GM12874 (cell line): ENCODE measurements around the gene FREM2.

ENCODE experiments used
- TF ChIP-seq, protein P1 (sequence below): IDR thresholded peaks from 2 replicates; pipeline ENCODE4 v1.5.1; 2011; ENCODE audit warnings: low read depth, mild to moderate bottlenecking, control low read depth, low read length, moderate library complexity; ENCODE audit not compliant: insufficient read depth

The FREM2 gene

DNA sequence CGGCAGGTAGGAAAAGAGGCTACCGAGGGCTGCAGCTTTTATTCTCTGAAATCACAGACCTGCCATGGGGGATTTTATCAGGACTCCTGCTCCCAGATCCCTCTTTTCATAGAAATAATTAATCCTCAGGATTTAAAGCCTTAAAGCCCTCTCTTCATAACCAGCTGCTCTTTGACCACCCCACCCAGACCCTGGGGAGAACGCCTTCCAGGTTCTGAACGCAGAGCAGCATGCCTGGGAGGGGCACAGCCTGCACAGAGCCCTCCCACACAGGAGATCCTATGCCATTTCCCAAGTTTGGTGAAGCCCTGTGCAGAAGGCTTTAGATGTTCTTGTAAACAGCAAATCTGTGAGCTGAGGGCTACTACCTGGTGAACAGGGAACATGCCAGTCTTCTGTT lies 212.7 kb downstream of the FREM2 start:
- TF ChIP-seq, protein P1, sequence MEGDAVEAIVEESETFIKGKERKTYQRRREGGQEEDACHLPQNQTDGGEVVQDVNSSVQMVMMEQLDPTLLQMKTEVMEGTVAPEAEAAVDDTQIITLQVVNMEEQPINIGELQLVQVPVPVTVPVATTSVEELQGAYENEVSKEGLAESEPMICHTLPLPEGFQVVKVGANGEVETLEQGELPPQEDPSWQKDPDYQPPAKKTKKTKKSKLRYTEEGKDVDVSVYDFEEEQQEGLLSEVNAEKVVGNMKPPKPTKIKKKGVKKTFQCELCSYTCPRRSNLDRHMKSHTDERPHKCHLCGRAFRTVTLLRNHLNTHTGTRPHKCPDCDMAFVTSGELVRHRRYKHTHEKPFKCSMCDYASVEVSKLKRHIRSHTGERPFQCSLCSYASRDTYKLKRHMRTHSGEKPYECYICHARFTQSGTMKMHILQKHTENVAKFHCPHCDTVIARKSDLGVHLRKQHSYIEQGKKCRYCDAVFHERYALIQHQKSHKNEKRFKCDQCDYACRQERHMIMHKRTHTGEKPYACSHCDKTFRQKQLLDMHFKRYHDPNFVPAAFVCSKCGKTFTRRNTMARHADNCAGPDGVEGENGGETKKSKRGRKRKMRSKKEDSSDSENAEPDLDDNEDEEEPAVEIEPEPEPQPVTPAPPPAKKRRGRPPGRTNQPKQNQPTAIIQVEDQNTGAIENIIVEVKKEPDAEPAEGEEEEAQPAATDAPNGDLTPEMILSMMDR, result no peak

DNA sequence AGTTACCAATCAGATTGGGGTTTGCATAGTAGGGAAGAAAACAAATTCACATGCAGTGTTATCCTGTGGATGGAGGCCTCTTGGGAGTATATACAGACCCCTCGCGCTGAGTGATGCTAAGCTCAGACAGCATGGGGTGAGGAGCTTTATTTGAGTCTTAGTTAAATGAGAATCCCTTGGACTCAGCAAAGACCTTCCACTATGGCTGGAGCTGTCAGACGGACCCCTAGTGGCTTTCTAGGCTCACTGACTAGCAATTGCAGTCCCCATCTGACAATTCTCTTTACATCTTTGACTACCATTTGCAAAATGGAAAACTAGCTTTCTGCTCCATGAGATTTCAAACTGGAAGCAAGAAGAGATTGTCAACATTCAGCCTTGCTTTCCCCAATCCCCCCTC lies 213.3 kb downstream of the FREM2 start:
- TF ChIP-seq, protein P1, result 0 out of 2 replicates have a peak, but pooled peaks have one; percentile 20

GRCh38 chr13:38902551-38902950 lies 215.7 kb downstream of the FREM2 start:
- TF ChIP-seq, protein P1, result no peak

DNA sequence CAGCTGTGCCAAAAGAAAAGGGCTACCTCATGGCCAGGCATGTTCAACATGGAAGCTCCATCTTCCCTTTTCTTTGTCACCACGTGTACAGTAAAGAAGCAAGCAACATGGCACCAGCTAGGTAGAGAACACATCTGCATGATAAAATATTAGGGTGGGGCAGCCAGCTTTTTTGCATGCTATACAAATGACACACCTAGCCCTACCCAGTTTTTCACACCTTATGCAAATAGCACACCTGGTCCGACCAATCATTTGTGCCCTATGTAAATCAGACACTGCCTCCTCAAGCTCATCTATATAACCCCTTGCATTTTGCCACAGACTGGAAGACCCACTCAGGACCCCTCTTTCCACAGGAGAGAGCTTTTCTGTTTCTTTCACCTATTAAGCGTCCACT lies 218.2 kb downstream of the FREM2 start:
- TF ChIP-seq, protein P1, result no peak

GRCh38 chr13:38905861-38906260 lies 219.0 kb downstream of the FREM2 start:
- TF ChIP-seq, protein P1, result no peak

- TF ChIP-seq, protein P1, result no peak
Observed at GRCh38 chr13:38908574-38908973, 221.7 kb downstream of the FREM2 start.

GRCh38 chr13:38914070-38914469 lies 227.2 kb downstream of the FREM2 start:
- TF ChIP-seq, protein P1, result no peak

- TF ChIP-seq, protein P1, result no peak
Observed at GRCh38 chr13:38921081-38921480, 234.2 kb downstream of the FREM2 start.
